NCI-H1694 treated with DMSO at 0.1 percent for 48 hours (cell line): ENCODE results near the gene CETP.

Experiments used
- DNase-seq: peaks from one replicate; lab custom pipeline; 2025; lab: John Stamatoyannopoulos, UW

The CETP gene

GRCh38 chr16:57021757-57022156, 60.0 kb downstream of the CETP start:
- DNase-seq, result no peak

- DNase-seq, result no peak
Observed at GRCh38 chr16:57022445-57022844, 60.7 kb downstream of the CETP start.

- DNase-seq, result no peak
Observed at GRCh38 chr16:57023541-57024249, 61.9 kb downstream of the CETP start.

GRCh38 chr16:57024894-57025680, 63.3 kb downstream of the CETP start:
- no peak for DNase-seq

GRCh38 chr16:57025941-57026777, 64.4 kb downstream of the CETP start:
- DNase-seq, result no peak

- no peak for DNase-seq
Observed at GRCh38 chr16:57026778-57027062, 65.0 kb downstream of the CETP start.

- DNase-seq, result no peak
Observed at GRCh38 chr16:57027067-57027466, 65.3 kb downstream of the CETP start.

GRCh38 chr16:57028086-57028485, 66.3 kb downstream of the CETP start:
- DNase-seq, result no peak

GRCh38 chr16:57029161-57030160, 67.7 kb downstream of the CETP start:
- DNase-seq, result no peak

- DNase-seq, result no peak
Observed at GRCh38 chr16:57030346-57030902, 68.7 kb downstream of the CETP start.

GRCh38 chr16:57031156-57031555, 69.4 kb downstream of the CETP start:
- DNase-seq, result no peak

GRCh38 chr16:57032346-57032745, 70.6 kb downstream of the CETP start:
- DNase-seq, result no peak

GRCh38 chr16:57032931-57033330, 71.2 kb downstream of the CETP start:
- no peak for DNase-seq
